Measurements from ENCODE around the gene TGIF1.
A peak's percentile ranks its signal among the peaks of the same experiment; 100 is the strongest.

The TGIF1 gene

GRCh38 chr18:3429121-3429520 is 20.9 kb upstream of the TGIF1 start:
- no peaks in the 10 kb centered on the region for H3K27me3 ChIP-seq (ENCODE audit: control insufficient read depth in 1 of 2, insufficient read depth in 2 of 2, low read length in 2 of 2)
- no peak overlapping the region for H3K27ac ChIP-seq (ENCODE audit: low read length)
- H3K4me3 ChIP-seq (ENCODE audit: low read length in 2 of 2): no peak overlapping the region
- H3K9ac ChIP-seq (ENCODE audit: low read length in 2 of 2): no peak overlapping the region
- no peaks in the 10 kb centered on the region for H3K4me1 ChIP-seq (ENCODE audit: control insufficient read depth, insufficient read depth, low read length)
- H3K9me3 ChIP-seq (ENCODE audit: control insufficient read depth in 2 of 2, low read length in 2 of 2): no peaks in the 10 kb centered on the region
- no peaks in the 10 kb centered on the region for H3K36me3 ChIP-seq (ENCODE audit: control insufficient read depth in 2 of 2, insufficient read depth in 2 of 2, low read length in 2 of 2)

DNA sequence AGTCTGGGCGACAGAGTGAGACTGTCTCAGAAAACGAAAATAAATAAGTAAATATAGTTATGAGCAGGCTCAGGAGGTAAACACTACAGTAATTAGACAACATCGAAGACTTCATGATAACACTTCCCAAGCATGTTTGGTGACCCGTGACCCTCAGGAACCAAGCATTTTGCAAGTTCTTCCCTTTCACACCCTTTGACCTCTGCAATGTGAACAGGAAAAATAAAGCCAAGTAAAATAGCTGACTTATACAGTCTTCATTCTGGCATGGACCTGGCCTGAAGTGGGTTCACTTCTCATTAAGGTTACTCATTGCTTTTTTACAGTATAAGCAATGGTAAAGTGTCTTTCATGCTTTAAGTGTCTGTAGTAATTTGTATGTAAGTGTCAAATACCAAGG is 15.3 kb upstream of the TGIF1 start:
- no peaks in the 10 kb centered on the region for H3K27me3 ChIP-seq (ENCODE audit: control insufficient read depth in 1 of 2, insufficient read depth in 2 of 2, low read length in 2 of 2)
- H3K9me3 ChIP-seq (ENCODE audit: control insufficient read depth in 2 of 2, low read length in 2 of 2): no peaks in the 10 kb centered on the region
- no peaks in the 10 kb centered on the region for H3K36me3 ChIP-seq (ENCODE audit: control insufficient read depth in 2 of 2, insufficient read depth in 2 of 2, low read length in 2 of 2)
- H3K4me3 ChIP-seq (ENCODE audit: low read length in 2 of 2): no peak overlapping the region
- H3K27ac ChIP-seq (ENCODE audit: low read length): no peak overlapping the region
- no peaks in the 10 kb centered on the region for H3K4me1 ChIP-seq (ENCODE audit: control insufficient read depth, insufficient read depth, low read length)
- no peak overlapping the region for H3K9ac ChIP-seq (ENCODE audit: low read length in 2 of 2)

GRCh38 chr18:3440341-3440740 is 9.6 kb upstream of the TGIF1 start:
- no peaks in the 10 kb centered on the region for H3K27me3 ChIP-seq (ENCODE audit: control insufficient read depth in 1 of 2, insufficient read depth in 2 of 2, low read length in 2 of 2)

DNA sequence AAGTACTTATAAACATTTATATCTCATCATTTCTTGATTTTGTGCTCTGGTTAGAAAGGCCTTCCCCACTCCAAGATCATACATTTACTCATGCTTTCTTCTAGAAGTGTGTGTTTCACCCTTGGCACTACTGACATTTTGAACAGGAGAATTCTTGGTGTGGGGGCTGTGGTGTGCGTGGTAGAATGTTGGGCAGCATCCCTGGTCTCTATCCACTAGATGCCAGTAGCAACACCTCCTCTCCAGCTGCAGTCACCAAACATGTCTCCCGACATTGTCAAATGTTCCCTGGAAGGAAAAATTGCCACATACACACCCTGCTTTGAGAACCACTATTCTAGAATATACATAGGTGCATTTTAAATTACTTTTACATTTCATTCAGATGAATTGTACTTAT is 8.7 kb upstream of the TGIF1 start:
- Histone ChIP-seq H3K4me3 (ENCODE audit: low read length in 2 of 2) (no peak overlapping the region), H3K36me3 (ENCODE audit: control insufficient read depth in 2 of 2, insufficient read depth in 2 of 2, low read length in 2 of 2) (no peaks in the 10 kb centered on the region), H3K27ac (ENCODE audit: low read length) (no peak overlapping the region), H3K27me3 (ENCODE audit: control insufficient read depth in 1 of 2, insufficient read depth in 2 of 2, low read length in 2 of 2) (no peaks in the 10 kb centered on the region), H3K9me3 (ENCODE audit: control insufficient read depth in 2 of 2, low read length in 2 of 2) (no peaks in the 10 kb centered on the region), H3K4me1 (ENCODE audit: control insufficient read depth, insufficient read depth, low read length) (peaks cover under 1% of the 10 kb centered on the region), H3K9ac (ENCODE audit: low read length in 2 of 2) (no peak overlapping the region)

More at GRCh38 chr18:3440341-3440740, 9.6 kb upstream of the TGIF1 start:
- Histone ChIP-seq H3K4me3 (ENCODE audit: low read length in 2 of 2) (no peak overlapping the region), H3K27ac (ENCODE audit: low read length) (no peak overlapping the region), H3K4me1 (ENCODE audit: control insufficient read depth, insufficient read depth, low read length) (no peaks in the 10 kb centered on the region), H3K9ac (ENCODE audit: low read length in 2 of 2) (no peak overlapping the region), H3K36me3 (ENCODE audit: control insufficient read depth in 2 of 2, insufficient read depth in 2 of 2, low read length in 2 of 2) (no peaks in the 10 kb centered on the region), H3K9me3 (ENCODE audit: control insufficient read depth in 2 of 2, low read length in 2 of 2) (no peaks in the 10 kb centered on the region)

- Histone ChIP-seq H3K4me1 (ENCODE audit: control insufficient read depth, insufficient read depth, low read length) (peaks cover 8% of the 10 kb centered on the region), H3K36me3 (ENCODE audit: control insufficient read depth in 2 of 2, insufficient read depth in 2 of 2, low read length in 2 of 2) (no peaks in the 10 kb centered on the region)
Measured at GRCh38 chr18:3442919-3443318, 7.1 kb upstream of the TGIF1 start.

GRCh38 chr18:3444296-3444695 is 5.7 kb upstream of the TGIF1 start:
- Histone ChIP-seq H3K27ac (ENCODE audit: low read length) (no peak overlapping the region), H3K9ac (ENCODE audit: low read length in 2 of 2) (no peak overlapping the region), H3K4me1 (ENCODE audit: control insufficient read depth, insufficient read depth, low read length) (peaks cover 8% of the 10 kb centered on the region), H3K27me3 (ENCODE audit: control insufficient read depth in 1 of 2, insufficient read depth in 2 of 2, low read length in 2 of 2) (no peaks in the 10 kb centered on the region), H3K9me3 (ENCODE audit: control insufficient read depth in 2 of 2, low read length in 2 of 2) (no peaks in the 10 kb centered on the region), H3K36me3 (ENCODE audit: control insufficient read depth in 2 of 2, insufficient read depth in 2 of 2, low read length in 2 of 2) (no peaks in the 10 kb centered on the region), H3K4me3 (ENCODE audit: low read length in 2 of 2) (no peak overlapping the region)

More at GRCh38 chr18:3442919-3443318, 7.1 kb upstream of the TGIF1 start:
- Histone ChIP-seq H3K27ac (ENCODE audit: low read length) (no peak overlapping the region), H3K27me3 (ENCODE audit: control insufficient read depth in 1 of 2, insufficient read depth in 2 of 2, low read length in 2 of 2) (no peaks in the 10 kb centered on the region), H3K9ac (ENCODE audit: low read length in 2 of 2) (no peak overlapping the region), H3K4me3 (ENCODE audit: low read length in 2 of 2) (no peak overlapping the region), H3K9me3 (ENCODE audit: control insufficient read depth in 2 of 2, low read length in 2 of 2) (no peaks in the 10 kb centered on the region)

DNA sequence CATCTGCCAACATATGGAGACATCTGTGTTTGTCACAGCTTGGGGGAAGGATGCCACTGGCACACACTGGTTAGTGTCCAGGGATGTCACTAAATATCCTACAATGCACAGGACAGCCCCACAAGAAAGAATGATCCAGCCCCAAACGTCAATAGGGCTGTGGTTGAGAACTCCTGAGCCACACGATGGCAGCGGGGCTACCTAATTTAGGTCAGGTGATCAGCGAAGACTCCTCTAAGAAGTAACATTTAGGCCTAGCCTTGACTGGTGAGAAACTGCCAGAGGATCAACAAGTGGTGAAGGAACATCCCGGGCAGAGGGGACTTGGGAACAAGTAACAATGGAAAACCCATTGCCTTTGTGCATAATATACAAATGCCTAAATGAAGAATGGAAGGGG is 5.0 kb upstream of the TGIF1 start:
- no peak overlapping the region for H3K4me3 ChIP-seq (ENCODE audit: low read length in 2 of 2)
- no peak overlapping the region for H3K27ac ChIP-seq (ENCODE audit: low read length)
- no peaks in the 10 kb centered on the region for H3K36me3 ChIP-seq (ENCODE audit: control insufficient read depth in 2 of 2, insufficient read depth in 2 of 2, low read length in 2 of 2)

DNA sequence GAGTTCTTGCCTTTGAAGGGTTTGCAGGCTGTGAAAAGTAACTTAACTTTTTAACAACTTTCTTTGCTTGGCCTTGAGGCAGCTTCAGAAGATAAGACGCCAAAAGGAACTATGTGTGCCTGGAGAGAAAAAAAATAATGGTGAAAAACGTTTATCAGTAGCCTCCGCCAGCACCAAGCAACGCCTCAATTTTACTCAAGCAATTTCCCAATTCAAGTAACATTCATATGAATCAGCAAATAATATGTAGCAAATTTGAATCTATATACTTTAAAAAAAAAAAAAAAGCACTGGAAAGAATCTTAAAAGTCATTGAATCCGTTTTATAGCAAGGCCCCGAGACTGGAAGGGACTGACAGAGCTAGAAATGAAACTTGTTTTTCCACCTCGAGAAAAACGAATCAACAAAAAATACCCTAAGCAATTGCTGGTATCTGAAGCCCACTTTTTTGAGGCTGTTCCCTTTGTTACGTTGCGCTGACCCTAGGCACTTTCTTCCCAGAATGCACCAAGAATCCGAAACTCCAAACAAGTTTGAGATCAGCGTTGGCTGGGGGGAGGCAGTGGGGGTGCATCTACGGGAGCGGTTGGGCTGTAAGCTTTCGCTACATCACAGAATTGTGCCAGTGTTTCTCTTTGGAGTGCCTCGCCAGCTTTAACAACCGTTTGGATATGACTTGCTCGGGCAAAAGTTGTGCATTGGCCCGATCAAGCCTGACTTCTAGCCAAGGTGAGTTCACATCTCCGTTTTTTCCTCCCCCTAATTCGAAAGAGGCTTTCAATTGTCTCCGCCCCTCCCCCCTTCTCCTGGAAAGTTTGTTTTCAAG is 2.7 kb upstream of the TGIF1 start:
- no peaks in the 10 kb centered on the region for H3K9me3 ChIP-seq (ENCODE audit: control insufficient read depth in 2 of 2, low read length in 2 of 2)
- H3K4me3 ChIP-seq (ENCODE audit: low read length in 2 of 2): peak overlapping the region; percentile 81 to 96
- H3K27me3 ChIP-seq (ENCODE audit: control insufficient read depth in 1 of 2, insufficient read depth in 2 of 2, low read length in 2 of 2): no peaks in the 10 kb centered on the region
- peaks cover 8% of the 10 kb centered on the region for H3K4me1 ChIP-seq (ENCODE audit: control insufficient read depth, insufficient read depth, low read length)
- no peaks in the 10 kb centered on the region for H3K36me3 ChIP-seq (ENCODE audit: control insufficient read depth in 2 of 2, insufficient read depth in 2 of 2, low read length in 2 of 2)
- H3K27ac ChIP-seq (ENCODE audit: low read length): peak overlapping the region; percentile 99
- peak overlapping the region; percentile 91 to 100 for H3K9ac ChIP-seq (ENCODE audit: low read length in 2 of 2)

More for the DNA sequence above, 5.0 kb upstream of the TGIF1 start:
- peaks cover 8% of the 10 kb centered on the region for H3K4me1 ChIP-seq (ENCODE audit: control insufficient read depth, insufficient read depth, low read length)
- H3K9ac ChIP-seq (ENCODE audit: low read length in 2 of 2): no peak overlapping the region
- no peaks in the 10 kb centered on the region for H3K9me3 ChIP-seq (ENCODE audit: control insufficient read depth in 2 of 2, low read length in 2 of 2)
- H3K27me3 ChIP-seq (ENCODE audit: control insufficient read depth in 1 of 2, insufficient read depth in 2 of 2, low read length in 2 of 2): no peaks in the 10 kb centered on the region

DNA sequence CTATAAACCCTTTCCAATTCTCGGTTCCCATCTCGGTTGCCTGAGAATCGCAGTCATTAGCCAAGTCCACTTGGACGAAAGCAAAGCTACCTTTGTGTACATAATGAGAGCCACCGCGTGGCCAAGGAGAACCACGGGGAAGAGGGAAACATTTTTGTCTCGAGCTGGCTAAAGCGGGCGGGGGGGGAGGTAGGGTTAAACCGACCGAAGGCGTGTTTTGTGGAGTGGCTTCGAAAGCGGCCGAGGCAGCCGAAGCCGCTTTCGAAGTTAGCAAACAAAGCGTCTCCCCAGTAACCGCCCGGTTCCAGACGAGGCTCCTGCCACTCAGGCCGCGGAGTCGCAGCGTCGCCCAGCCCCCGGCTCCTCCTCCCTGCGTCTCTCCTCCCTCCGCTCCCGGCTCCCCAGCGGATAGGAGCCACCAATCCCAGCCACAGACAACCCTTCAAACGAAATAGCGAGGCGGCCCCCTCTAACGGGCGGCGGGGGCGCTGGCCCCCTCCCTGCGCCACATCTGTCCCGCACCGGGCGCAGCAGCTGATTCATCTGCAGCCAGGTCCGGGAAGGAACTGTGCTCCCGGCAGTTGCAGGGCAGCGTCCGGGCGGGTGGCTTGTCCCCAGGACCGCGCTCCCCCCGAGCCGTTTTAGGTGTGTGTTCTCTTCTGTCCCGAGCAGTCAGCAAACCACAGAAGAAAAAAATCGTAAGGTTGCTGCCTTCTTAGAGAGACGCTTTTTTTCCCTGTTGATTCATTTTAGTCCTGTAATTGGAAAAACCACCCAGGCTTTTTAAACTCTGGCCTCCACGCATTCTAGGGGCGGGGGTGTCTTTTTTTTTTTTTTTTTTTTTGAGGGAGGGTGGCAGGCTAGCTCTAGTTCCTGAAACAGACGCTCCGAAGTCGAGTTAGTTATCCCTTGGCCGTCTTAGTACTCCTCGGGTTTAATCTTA is 1.8 kb upstream of the TGIF1 start:
- Histone ChIP-seq H3K4me1 (ENCODE audit: control insufficient read depth, insufficient read depth, low read length) (peaks cover 13% of the 10 kb centered on the region), H3K27ac (ENCODE audit: low read length) (peak overlapping the region; percentile 99), H3K27me3 (ENCODE audit: control insufficient read depth in 1 of 2, insufficient read depth in 2 of 2, low read length in 2 of 2) (no peaks in the 10 kb centered on the region), H3K36me3 (ENCODE audit: control insufficient read depth in 2 of 2, insufficient read depth in 2 of 2, low read length in 2 of 2) (no peaks in the 10 kb centered on the region), H3K9me3 (ENCODE audit: control insufficient read depth in 2 of 2, low read length in 2 of 2) (no peaks in the 10 kb centered on the region), H3K9ac (ENCODE audit: low read length in 2 of 2) (peak overlapping the region; percentile 93 to 100), H3K4me3 (ENCODE audit: low read length in 2 of 2) (peak overlapping the region; percentile 96 to 97)

DNA sequence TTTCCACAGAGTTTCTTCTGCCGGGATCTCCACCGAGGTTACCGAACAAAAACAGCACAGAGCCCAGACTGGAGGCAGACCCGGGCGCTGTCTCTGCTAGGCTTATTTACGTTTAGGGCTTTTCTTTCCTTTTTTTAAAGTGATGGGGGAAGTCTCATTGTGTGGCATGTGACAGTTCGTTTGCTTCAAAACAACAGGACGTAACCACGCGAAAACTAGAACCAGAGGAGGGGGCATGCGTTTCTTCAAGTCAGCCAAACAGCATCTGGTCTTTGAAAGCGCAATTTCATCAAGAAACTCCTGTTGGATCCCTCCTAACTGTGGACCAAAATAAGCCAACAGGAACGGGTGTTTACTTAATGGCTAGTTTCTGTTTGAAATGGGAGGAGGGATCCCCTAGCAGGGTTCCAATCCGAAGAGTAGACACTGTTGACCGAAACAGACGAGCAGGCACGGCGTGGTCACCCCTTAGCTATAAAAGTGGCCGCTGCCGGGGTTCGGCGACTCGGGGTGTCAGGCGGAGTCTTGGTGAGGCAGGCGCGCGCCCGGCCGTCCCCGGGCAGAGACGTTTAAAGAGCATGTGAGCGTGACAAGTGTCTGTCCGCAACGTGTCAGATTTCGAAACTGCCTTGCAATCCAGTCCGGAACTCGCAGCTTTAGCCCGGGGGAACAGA is 997 bp upstream of the TGIF1 start:
- Histone ChIP-seq H3K27ac (ENCODE audit: low read length) (peak overlapping the region; percentile 99), H3K4me1 (ENCODE audit: control insufficient read depth, insufficient read depth, low read length) (peaks cover 13% of the 10 kb centered on the region), H3K4me3 (ENCODE audit: low read length in 2 of 2) (peak overlapping the region; percentile 96 to 97), H3K9me3 (ENCODE audit: control insufficient read depth in 2 of 2, low read length in 2 of 2) (no peaks in the 10 kb centered on the region), H3K36me3 (ENCODE audit: control insufficient read depth in 2 of 2, insufficient read depth in 2 of 2, low read length in 2 of 2) (no peaks in the 10 kb centered on the region), H3K27me3 (ENCODE audit: control insufficient read depth in 1 of 2, insufficient read depth in 2 of 2, low read length in 2 of 2) (no peaks in the 10 kb centered on the region), H3K9ac (ENCODE audit: low read length in 2 of 2) (peak overlapping the region; percentile 93 to 100)
